Measurements from ENCODE around the gene PAIP2B.
"Not testable (repeated sequence)": the region's sequence is repeated elsewhere in the genome, so short reads cannot be mapped to it uniquely, and the experiment has no call there.

PAIP2B gene

GRCh38 chr2:71216501-71216900 is 10.4 kb downstream of the PAIP2B start:
- DNase-seq (ENCODE audit: low read depth in 3 of 3), result no peak

DNA sequence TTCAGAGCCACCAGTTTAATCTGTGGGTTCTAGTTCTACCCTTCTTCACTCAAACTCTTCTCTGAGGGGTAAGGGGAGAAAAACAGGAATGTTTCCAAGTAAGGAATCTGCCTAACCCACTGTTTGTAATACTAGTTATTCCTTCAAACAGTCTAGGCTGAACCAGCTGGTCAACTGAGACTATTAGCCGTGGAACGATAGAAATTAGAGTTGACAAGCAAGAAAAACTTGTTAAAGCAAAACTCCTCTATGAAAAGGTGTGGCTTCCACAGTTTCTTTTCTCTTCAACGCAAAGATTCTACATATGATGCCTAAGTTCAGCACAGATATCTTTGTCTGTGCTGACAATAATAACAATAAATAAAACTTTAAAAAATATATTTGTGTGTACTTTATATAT is 11.5 kb downstream of the PAIP2B start:
- no peak for DNase-seq (ENCODE audit: low read depth in 3 of 3)

DNA sequence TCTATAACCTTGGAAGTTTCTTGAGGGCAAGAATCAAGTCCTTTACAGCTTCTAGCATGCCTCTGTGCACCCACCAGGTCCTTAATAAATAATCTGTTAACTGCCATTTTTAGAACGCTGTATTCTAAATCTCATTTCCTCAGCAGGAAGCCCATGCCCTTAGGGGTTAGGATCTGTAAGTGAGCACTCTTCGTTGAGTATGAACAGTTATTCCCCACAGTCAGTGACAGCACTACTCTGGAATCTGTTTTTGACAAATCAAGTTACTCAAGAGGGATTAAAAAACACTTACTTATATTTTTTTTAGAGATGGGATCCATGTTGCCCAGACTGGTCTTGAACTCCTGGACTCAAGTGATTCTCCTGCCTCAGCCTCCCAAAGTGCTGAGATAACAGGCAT is 14.6 kb downstream of the PAIP2B start:
- DNase-seq (ENCODE audit: low read depth in 3 of 3), result no peak

GRCh38 chr2:71210292-71210691 is 16.6 kb downstream of the PAIP2B start:
- no peak for DNase-seq (ENCODE audit: low read depth in 3 of 3)

DNA sequence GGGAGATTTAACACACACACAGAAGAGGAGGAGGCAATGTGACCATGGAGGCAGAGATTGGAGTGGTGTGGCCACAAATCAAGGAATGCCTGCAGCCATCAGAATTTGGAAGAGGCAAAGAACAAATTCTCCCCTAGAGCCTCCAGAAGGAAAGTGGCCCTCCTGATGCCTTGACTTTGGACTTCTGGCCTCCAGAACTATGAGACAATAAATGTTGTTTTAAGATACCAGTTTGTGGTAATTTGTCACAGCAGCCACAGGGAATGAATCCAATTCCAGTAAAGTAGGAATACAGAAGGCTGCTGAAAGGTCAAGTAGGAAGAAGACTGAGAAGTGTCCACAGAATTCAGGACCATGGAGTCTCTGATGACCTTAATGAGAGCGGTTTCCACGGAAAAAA is 18.1 kb downstream of the PAIP2B start:
- DNase-seq (ENCODE audit: low read depth in 3 of 3), result no peak

DNA sequence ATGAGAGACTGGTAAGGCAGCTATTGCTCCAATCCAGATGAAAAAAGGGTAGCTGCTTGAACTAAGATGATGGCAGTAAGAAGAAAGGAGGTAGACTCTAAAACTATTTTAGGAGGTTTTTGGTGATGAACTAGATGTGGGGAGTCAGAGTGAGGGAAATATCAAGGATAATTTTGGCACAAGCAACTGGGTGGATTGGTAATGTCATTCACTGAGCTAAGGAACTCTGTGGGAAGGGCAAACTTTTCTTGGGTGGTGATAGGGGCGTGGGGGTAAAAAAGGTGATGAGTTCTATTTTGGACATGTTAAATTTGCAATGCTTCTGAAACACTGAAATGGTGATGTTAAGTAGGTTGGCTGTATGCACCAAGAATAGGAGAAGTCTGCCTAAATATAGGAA is 19.3 kb downstream of the PAIP2B start:
- DNase-seq (ENCODE audit: low read depth in 3 of 3), result no peak

- no peak for DNase-seq (ENCODE audit: low read depth in 3 of 3)
Measured at GRCh38 chr2:71206271-71206670, 20.6 kb downstream of the PAIP2B start.

GRCh38 chr2:71191570-71191943 is 35.3 kb downstream of the PAIP2B start:
- DNase-seq (ENCODE audit: low read depth in 3 of 3), result no peak

DNA sequence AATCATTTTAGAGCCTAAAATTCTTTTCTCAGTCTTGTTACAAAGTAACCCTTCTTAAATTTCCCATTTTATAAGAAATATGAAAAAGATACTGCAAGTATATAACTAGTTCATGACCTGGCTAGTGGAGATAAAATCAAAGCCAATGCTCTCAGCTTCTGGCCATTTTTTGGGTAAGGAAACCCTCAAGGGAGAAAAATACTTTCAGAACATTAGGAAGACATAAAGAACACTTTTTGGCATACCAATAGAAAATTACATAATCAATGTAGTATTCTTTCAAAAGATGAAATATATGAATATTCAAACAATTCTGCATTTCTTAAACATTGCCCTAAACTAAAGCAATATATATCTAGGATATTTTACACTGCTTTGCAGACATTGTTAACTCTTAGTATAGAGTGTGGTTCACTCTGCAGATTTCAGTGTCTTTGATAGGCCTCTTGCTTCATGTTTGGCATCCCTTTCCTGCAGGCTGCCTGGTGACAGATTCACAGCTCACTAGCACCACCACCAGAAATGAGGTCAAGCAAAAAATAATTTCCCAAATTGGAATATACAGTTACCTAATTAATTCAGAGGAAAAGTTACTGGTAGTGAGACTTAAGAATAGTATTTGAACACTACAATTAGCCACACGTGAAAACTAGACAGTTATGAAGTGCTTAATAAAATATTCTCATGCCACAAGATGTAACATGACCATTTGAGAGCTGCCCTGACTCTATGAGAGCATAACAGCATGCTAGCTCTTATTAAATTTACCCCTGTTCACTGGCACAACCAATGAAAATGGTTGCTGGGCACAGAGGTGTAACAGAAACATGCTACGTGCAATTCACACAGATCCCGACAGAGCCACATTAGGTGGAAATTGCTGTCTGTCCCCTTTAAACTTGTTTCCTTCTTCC is 36.0 kb downstream of the PAIP2B start:
- DNase-seq (ENCODE audit: low read depth in 3 of 3), result no peak

- DNase-seq (ENCODE audit: low read depth in 3 of 3), result no peak
Measured at GRCh38 chr2:71187589-71187988, 39.3 kb downstream of the PAIP2B start.

DNA sequence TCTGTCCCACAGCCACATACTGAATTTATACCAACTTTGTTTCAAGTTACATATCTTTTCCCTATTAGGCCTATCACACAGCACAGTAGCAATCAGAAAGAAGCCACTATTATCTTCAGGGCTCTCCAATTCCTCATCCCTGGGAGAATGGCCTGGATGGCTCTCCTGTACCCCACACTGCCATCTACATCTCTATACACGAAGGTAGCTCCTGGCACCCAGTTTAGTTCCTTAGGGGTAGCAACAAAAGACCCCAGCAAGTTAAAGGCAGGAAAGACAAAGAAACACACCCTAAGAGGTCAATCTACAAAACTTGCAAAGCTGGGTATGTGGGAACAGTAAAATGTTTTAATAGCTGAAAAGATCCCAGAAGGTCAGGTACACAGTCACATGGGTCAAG is 39.9 kb downstream of the PAIP2B start:
- DNase-seq (ENCODE audit: low read depth in 3 of 3), result no peak

GRCh38 chr2:71183306-71184115 is 43.4 kb downstream of the PAIP2B start:
- DNase-seq (ENCODE audit: low read depth in 3 of 3), result not testable (repeated sequence)

DNA sequence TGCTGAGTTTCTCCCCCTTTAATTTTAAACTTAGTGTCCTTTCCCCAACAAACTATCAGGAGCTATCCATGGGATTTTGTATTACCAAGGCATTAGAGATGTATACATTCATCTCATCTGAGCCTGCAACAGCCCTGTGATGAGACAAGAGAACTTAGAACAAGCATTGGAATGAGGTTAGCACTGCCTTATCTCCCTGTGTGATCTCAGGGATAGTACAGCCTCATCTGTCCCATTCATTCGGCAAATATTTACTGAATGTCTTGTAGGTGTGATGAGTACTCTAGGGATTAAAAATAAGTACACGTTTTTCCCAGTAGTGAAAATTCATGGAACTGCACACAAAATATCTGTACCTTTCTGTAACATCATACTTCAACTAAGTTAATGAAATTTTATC is 45.6 kb downstream of the PAIP2B start:
- DNase-seq (ENCODE audit: low read depth in 3 of 3), result no peak

- DNase-seq (ENCODE audit: low read depth in 3 of 3), result not testable (repeated sequence)
Measured at GRCh38 chr2:71178836-71179235, 48.1 kb downstream of the PAIP2B start.

DNA sequence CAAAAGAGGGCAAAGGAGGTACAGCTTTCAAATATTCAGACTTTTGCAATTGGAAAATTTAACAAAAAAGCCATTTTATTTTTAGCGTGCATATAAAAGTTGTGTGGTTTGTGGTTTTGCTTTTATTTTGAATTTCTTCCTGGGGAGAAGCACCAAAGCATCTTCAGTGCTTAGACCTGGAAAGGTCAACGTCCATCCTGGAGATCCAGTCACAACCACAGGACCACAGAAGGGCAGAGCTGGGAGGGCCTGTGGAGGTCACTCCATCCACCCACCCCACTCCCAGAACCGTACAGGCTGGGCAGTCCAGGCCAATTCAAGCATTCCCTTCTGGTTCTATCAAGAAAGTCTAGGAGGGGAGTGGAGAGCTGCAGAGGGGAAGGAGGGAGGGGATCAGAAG is 52.7 kb downstream of the PAIP2B start:
- no peak for DNase-seq (ENCODE audit: low read depth in 3 of 3)

GRCh38 chr2:71173096-71173495 is 53.8 kb downstream of the PAIP2B start:
- no peak for DNase-seq (ENCODE audit: low read depth in 3 of 3)

- no peak for DNase-seq (ENCODE audit: low read depth in 3 of 3)
Measured at GRCh38 chr2:71166812-71167211, 60.1 kb downstream of the PAIP2B start.

- peak; percentile 24 to 60 (median 35) for DNase-seq (ENCODE audit: low read depth in 3 of 3)
Measured at GRCh38 chr2:71157124-71157793, 69.6 kb downstream of the PAIP2B start.

- DNase-seq (ENCODE audit: low read depth in 3 of 3), result no peak
Measured at GRCh38 chr2:71156573-71156972, 70.3 kb downstream of the PAIP2B start.

GRCh38 chr2:71155846-71156245 is 71.1 kb downstream of the PAIP2B start:
- no peak for DNase-seq (ENCODE audit: low read depth in 3 of 3)

- peak in 1 of 3 donors; percentile 8 for DNase-seq (ENCODE audit: low read depth in 3 of 3)
Measured at GRCh38 chr2:71154798-71155197, 72.1 kb downstream of the PAIP2B start.

GRCh38 chr2:71154279-71154678 is 72.6 kb downstream of the PAIP2B start:
- DNase-seq (ENCODE audit: low read depth in 3 of 3), result no peak
